ENCODE results near the gene OGFR. TPM values are rescaled to one million over a fixed set of nuclear protein-coding genes. Genes with fewer than 3 reads are reported as not detected.

OGFR gene
- total RNA-seq, 4 donors from 2014 or later: 32.1 to 54.1 (median 42.5) TPM

GRCh38 chr20:62840244-62841197 lies 35.9 kb downstream of the OGFR start:
- peaks cover 2% of the 10 kb centered on the region for H3K27me3 ChIP-seq
- 79% methylated on average over 38 of the region's 45 CpGs for WGBS
- H3K4me1 ChIP-seq: peaks cover 25% of the 10 kb centered on the region
- no peaks in the 10 kb centered on the region for H3K9me3 ChIP-seq
- no peak overlapping the region for H3K4me3 ChIP-seq
- TF ChIP-seq POLR2A (IDR thresholded peaks at IDR 0.05): no peak
- no peak for TF ChIP-seq EP300 (IDR thresholded peaks at IDR 0.05)
- no peak for TF ChIP-seq POLR2AphosphoS5 (IDR thresholded peaks at IDR 0.05)
- no peak for TF ChIP-seq CTCF (IDR thresholded peaks at IDR 0.05)
- H3K36me3 ChIP-seq: no peaks in the 10 kb centered on the region
- no peak for DNase-seq (ENCODE audit: low spot score in 2 of 2)
- H3K27ac ChIP-seq: no peak overlapping the region

GRCh38 chr20:62841705-62842212 lies 37.1 kb downstream of the OGFR start:
- H3K36me3 ChIP-seq: no peaks in the 10 kb centered on the region
- H3K27me3 ChIP-seq: no peaks in the 10 kb centered on the region
- DNase-seq (ENCODE audit: low spot score in 2 of 2): no peak
- H3K4me3 ChIP-seq: no peak overlapping the region
- no peaks in the 10 kb centered on the region for H3K9me3 ChIP-seq
- no peak overlapping the region for H3K27ac ChIP-seq
- peaks cover 15% of the 10 kb centered on the region for H3K4me1 ChIP-seq
- TF ChIP-seq EP300 (IDR thresholded peaks at IDR 0.05) (no peak), POLR2AphosphoS5 (IDR thresholded peaks at IDR 0.05) (no peak), CTCF (IDR thresholded peaks at IDR 0.05) (no peak), POLR2A (IDR thresholded peaks at IDR 0.05) (no peak)
- WGBS: 86% methylated on average over 16 of the region's 16 CpGs

GRCh38 chr20:62843656-62844055 lies 39.0 kb downstream of the OGFR start:
- Histone ChIP-seq H3K27ac (no peak overlapping the region), H3K9me3 (no peaks in the 10 kb centered on the region), H3K4me1 (no peaks in the 10 kb centered on the region), H3K4me3 (no peak overlapping the region), H3K36me3 (no peaks in the 10 kb centered on the region), H3K27me3 (no peaks in the 10 kb centered on the region)
- WGBS: 91% methylated on average over 10 of the region's 10 CpGs
- no peak for TF ChIP-seq POLR2A (IDR thresholded peaks at IDR 0.05)
- no peak for TF ChIP-seq POLR2AphosphoS5 (IDR thresholded peaks at IDR 0.05)
- TF ChIP-seq CTCF (IDR thresholded peaks at IDR 0.05): no peak
- DNase-seq (ENCODE audit: low spot score in 2 of 2): no peak

GRCh38 chr20:62844182-62844581 lies 39.5 kb downstream of the OGFR start:
- no peaks in the 10 kb centered on the region for H3K27me3 ChIP-seq
- TF ChIP-seq CTCF (IDR thresholded peaks at IDR 0.05) (no peak), POLR2A (IDR thresholded peaks at IDR 0.05) (no peak), EP300 (IDR thresholded peaks at IDR 0.05) (no peak), POLR2AphosphoS5 (IDR thresholded peaks at IDR 0.05) (no peak)
- H3K4me3 ChIP-seq: no peak overlapping the region
- no peaks in the 10 kb centered on the region for H3K36me3 ChIP-seq
- H3K27ac ChIP-seq: no peak overlapping the region
- H3K4me1 ChIP-seq: no peaks in the 10 kb centered on the region
- H3K9me3 ChIP-seq: no peaks in the 10 kb centered on the region
- 98% methylated on average over 7 of the region's 7 CpGs for WGBS
- no peak for DNase-seq (ENCODE audit: low spot score in 2 of 2)

GRCh38 chr20:62845416-62846160 lies 41.0 kb downstream of the OGFR start:
- Histone ChIP-seq H3K27me3 (no peaks in the 10 kb centered on the region), H3K27ac (no peak overlapping the region), H3K36me3 (no peaks in the 10 kb centered on the region), H3K4me1 (no peaks in the 10 kb centered on the region), H3K9me3 (no peaks in the 10 kb centered on the region), H3K4me3 (no peak overlapping the region)
- 90% methylated on average over 16 of the region's 16 CpGs for WGBS
- TF ChIP-seq CTCF (IDR thresholded peaks at IDR 0.05) (no peak), POLR2A (IDR thresholded peaks at IDR 0.05) (no peak), EP300 (IDR thresholded peaks at IDR 0.05) (no peak), POLR2AphosphoS5 (IDR thresholded peaks at IDR 0.05) (no peak)
- DNase-seq (ENCODE audit: low spot score in 2 of 2): no peak
